ENCODE data around the gene GFPT1.
"Not testable (repeated sequence)": the region's sequence is repeated elsewhere in the genome, so short reads cannot be mapped to it uniquely, and the experiment has no call there.

The GFPT1 gene

GRCh38 chr2:69375494-69376353 lies 11.3 kb downstream of the GFPT1 start:
- no peak overlapping the region for H3K4me3 ChIP-seq (ENCODE audit: low read depth, low read length)
- peak; percentile 61; the same call in 1 of the 2 replicates for TF ChIP-seq CTCF (IDR thresholded peaks at IDR 0.05; ENCODE audit: borderline replicate concordance, insufficient read depth, low read depth, low read length)

DNA sequence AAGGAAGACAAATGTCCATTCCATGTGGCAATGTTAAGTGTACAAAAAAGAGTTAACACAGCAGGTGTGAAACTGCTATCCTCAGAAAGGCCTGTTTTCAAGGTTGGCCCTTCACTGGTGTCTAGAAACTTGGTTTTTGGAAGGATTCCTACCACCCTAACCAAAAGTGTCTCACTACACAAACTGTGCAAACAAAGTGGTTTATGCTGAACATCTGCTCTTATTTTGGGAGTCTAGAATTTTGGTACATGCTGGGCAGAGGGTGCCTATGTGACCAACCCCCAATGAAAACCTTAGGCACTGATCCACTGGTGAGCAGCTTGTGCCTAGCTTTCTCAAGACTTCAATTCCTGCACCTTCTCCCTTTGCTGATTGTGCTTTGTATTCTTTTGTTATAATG lies 14.3 kb downstream of the GFPT1 start:
- TF ChIP-seq CTCF (IDR thresholded peaks at IDR 0.05; ENCODE audit: borderline replicate concordance, insufficient read depth, low read depth, low read length), result no peak
- no peak overlapping the region for H3K4me3 ChIP-seq (ENCODE audit: low read depth, low read length)

- TF ChIP-seq CTCF (IDR thresholded peaks at IDR 0.05; ENCODE audit: borderline replicate concordance, insufficient read depth, low read depth, low read length), result no peak
- no peak overlapping the region for H3K4me3 ChIP-seq (ENCODE audit: low read depth, low read length)
These were observed 17.2 kb downstream of the GFPT1 start for GRCh38 chr2:69369802-69370201.

DNA sequence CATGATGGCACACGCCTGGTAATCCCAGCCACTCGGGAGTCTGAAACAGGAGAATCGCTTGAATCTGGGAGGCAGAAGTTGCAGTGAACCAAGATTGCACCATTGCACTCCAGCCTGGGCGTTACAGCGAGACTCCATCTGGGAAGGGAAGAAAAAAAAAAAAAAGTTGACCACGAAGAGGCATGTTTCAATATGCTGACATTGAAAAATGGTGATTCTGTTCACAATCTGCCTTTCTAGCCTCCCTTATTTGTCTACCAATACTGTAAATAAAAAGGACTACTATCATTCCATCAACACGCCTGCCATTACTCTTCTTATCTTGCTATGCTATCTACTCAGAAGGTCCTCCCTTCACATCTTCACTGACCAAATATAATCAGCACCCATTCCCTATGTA lies 18.4 kb downstream of the GFPT1 start:
- no peak overlapping the region for H3K4me3 ChIP-seq (ENCODE audit: low read depth, low read length)
- no peak for TF ChIP-seq CTCF (IDR thresholded peaks at IDR 0.05; ENCODE audit: borderline replicate concordance, insufficient read depth, low read depth, low read length)

- TF ChIP-seq CTCF (IDR thresholded peaks at IDR 0.05; ENCODE audit: borderline replicate concordance, insufficient read depth, low read depth, low read length), result no peak
These were observed 27.7 kb downstream of the GFPT1 start for GRCh38 chr2:69359371-69359770.

GRCh38 chr2:69358914-69359313 lies 28.1 kb downstream of the GFPT1 start:
- no peak for TF ChIP-seq CTCF (IDR thresholded peaks at IDR 0.05; ENCODE audit: borderline replicate concordance, insufficient read depth, low read depth, low read length)
- H3K4me3 ChIP-seq (ENCODE audit: low read depth, low read length), result no peak overlapping the region

More at GRCh38 chr2:69359371-69359770, 27.7 kb downstream of the GFPT1 start:
- H3K4me3 ChIP-seq (ENCODE audit: low read depth, low read length), result no peak overlapping the region

DNA sequence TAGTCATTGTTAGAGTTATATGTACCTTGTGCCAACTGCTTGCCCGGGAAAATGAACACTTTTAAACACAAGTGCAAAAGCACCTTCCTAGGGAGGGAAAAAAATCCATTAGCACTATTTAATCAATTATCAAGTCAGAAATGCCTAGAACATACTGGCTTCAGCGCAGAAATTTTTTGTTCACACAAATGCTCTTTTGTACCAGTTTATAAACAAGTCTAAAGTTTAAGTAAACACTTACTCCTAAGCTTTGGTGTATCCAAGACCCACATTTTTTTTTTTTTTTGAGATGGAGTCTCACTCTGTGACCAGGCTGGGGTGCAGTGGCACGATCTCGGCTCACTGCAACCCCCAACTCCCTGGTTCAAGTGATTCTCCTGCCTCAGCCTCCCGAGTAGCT lies 30.6 kb downstream of the GFPT1 start:
- TF ChIP-seq CTCF (IDR thresholded peaks at IDR 0.05; ENCODE audit: borderline replicate concordance, insufficient read depth, low read depth, low read length), result no peak

GRCh38 chr2:69354976-69355375 lies 32.1 kb downstream of the GFPT1 start:
- H3K4me3 ChIP-seq (ENCODE audit: low read depth, low read length), result not testable (repeated sequence)

More for the DNA sequence above, 30.6 kb downstream of the GFPT1 start:
- no peak overlapping the region for H3K4me3 ChIP-seq (ENCODE audit: low read depth, low read length)

Data from GM12875 (cell line).